Effector memory CD8-positive, alpha-beta T cell (primary cell): Measurements from ENCODE around the gene APPBP2.
"Not testable (repeated sequence)": the region's sequence is repeated elsewhere in the genome, so short reads cannot be mapped to it uniquely, and the experiment has no call there.

Source experiments
- ATAC-seq: fragments of 150-1000 bp; cut with Tn5 transposase; replicated peaks from 2 replicates; pipeline ENCODE4 v1.10.0; 2021; ENCODE audit warnings: mild to moderate bottlenecking, moderate library complexity
- DNase-seq, 3 experiments: peaks; one replicate each; pipeline ENCODE4 v3.0.0; 2021
- H3K27ac Mint-ChIP-seq, 2 donors: one replicate each; pipeline ENCODE4 v1.8.0; 2022; ENCODE audit warnings: mild to moderate bottlenecking in 2 of 2, mixed read lengths in 2 of 2, moderate library complexity in 2 of 2
- H3K27me3 Mint-ChIP-seq, 2 donors: one replicate each; pipeline ENCODE4 v1.8.0; 2022; ENCODE audit warnings: mixed read lengths in 2 of 2
- H3K36me3 Mint-ChIP-seq: one replicate; pipeline ENCODE4 v1.8.0; 2022; ENCODE audit warnings: mild to moderate bottlenecking, moderate library complexity, mixed read lengths; ENCODE audit not compliant: insufficient read depth
- H3K4me1 Mint-ChIP-seq, 2 donors: one replicate each; pipeline ENCODE4 v1.8.0; 2022; ENCODE audit warnings: low read depth in 2 of 2, mixed read lengths in 2 of 2
- H3K4me3 Mint-ChIP-seq, 2 donors: one replicate each; pipeline ENCODE4 v1.8.0; 2022; ENCODE audit warnings: mild to moderate bottlenecking in 2 of 2, mixed read lengths in 2 of 2, moderate library complexity in 2 of 2
- H3K9me3 Mint-ChIP-seq, 2 donors: one replicate each; pipeline ENCODE4 v1.8.0; 2022; ENCODE audit warnings: mixed read lengths in 2 of 2

Gene APPBP2

DNA sequence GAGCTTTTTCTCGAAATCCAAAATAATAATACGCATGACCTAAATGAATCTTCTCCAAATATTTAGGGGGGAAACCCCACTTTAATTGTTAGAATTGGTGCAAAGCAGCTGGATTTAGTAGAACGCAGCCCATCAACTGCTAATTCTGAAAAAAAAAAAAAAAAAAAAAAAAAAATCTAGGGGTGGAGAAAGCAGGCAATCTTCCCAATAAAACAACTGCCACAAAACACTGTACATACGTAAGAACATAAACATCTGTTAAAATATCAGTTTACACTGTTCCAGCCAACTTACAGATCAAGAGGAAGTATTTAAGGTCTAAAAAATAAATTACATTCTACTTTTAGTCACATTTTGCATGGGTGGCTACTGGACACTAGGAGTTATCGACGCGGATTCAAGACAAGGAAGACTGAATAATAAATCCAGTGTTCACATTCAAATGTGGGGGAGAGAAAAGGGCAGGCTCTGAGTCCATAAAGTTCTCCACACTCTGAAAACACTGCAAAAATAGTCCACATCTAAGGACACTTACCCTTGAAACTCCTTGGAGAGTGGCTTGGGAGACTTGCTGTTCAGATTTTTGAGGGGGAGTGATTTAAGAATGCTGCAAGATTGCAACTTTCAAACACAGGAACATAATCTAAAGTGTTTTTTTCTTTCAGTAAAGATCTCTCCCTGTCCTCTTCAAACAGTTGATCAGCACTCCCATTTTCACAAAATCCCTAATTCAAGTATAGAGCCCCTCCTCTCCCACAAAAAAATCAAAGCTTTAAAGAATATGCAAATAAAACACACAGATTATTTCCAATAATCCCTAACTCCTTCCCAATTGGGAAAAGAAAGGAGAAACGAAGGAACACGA, 1.3 kb downstream of the APPBP2 start:
- Mint-ChIP-seq H3K27me3 (no peaks in the 10 kb centered on the region), H3K27ac (peak overlapping the region; percentile 99), H3K4me3 (peak overlapping the region; percentile 88 to 96), H3K4me1 (peaks cover 28 to 52% of the 10 kb centered on the region in 2 donors), H3K36me3 (peaks cover 20% of the 10 kb centered on the region), H3K9me3 (no peaks in the 10 kb centered on the region)
- DNase-seq = no peak
- no peak for ATAC-seq

DNA sequence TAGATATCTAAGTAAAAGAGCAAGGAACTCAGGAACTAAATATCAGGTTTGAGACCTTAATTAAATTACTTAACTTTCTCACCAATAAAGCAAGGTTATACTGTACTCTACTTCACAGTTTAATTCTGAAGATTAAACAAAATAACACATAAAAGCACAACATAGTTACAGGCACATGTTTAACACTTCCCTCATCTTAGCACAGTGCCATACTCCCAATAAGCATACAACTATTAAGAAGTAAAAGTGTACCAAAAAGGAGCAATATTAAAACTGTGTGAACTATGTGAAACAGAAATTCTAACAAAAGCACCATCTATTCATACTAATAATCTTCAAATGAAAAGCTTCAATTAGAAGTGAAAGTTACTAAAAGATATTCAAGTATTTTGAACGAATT, 2.2 kb downstream of the APPBP2 start:
- H3K4me3 Mint-ChIP-seq = peak overlapping the region; percentile 88 to 96
- no peaks in the 10 kb centered on the region for H3K9me3 Mint-ChIP-seq
- peak overlapping the region; percentile 99 for H3K27ac Mint-ChIP-seq
- peaks cover 28 to 52% of the 10 kb centered on the region in 2 donors for H3K4me1 Mint-ChIP-seq
- H3K36me3 Mint-ChIP-seq = peaks cover 26% of the 10 kb centered on the region
- ATAC-seq (no peak), DNase-seq (no peak)
- H3K27me3 Mint-ChIP-seq = no peaks in the 10 kb centered on the region

DNA sequence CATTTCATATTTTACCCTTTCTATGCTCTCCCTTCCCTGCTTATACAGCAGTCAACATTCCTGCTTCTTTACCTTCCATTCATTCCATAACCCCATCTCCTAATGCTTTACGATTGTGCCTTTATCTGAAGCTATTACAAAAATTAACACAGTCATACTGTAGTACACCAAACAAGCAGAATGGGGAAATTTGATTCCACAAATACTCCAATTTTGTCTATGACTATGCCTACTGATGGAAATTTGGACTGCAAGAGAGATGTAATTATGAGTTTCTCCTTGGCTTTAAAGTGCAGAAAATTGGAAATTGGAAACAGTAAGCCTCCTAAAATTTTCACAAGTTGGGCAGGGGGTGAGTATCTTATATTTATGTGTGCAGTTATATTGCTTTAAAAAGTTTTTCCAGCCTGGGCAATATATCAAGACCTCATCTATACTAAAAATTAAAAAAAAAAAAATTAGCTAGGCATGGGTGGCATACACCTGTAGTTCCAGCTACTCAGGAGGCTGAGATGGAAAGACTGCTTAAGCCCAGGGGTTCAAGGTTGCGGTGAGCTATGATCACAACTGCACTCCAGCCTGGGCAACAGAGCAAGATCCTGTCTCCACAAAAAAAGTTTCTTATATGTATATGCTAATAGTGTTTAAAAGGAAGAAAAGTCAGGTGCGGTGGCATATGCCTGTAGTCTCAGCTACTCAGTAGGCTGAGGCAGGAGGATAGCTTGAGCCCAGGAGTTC, 3.0 kb downstream of the APPBP2 start:
- DNase-seq (no peak), ATAC-seq (no peak)
- H3K4me3 Mint-ChIP-seq = peak overlapping the region in 1 of 2 donors; percentile 7

DNA sequence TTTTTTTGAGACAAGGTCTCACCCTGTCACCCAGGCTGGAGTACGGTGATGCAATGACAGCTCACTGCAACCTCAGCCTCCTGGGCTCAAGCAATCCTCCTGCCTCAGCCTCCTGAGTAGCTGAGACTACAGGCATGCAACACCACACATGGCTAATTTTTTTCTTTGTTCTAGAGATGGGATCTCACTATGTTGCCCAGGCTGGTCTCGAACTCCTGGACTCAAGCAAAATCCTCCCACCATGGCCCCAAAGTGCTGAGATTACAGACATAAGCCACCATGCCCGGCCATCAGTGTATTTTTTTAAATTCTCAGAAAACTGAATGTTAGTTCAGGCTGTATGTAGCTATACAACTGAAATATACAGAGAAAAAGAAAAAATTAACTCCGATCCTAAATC, 6.2 kb downstream of the APPBP2 start:
- ATAC-seq (no peak), DNase-seq (no peak)
- Mint-ChIP-seq H3K27ac (no peak overlapping the region), H3K4me3 (no peak overlapping the region), H3K36me3 (peaks cover 28% of the 10 kb centered on the region), H3K27me3 (no peaks in the 10 kb centered on the region), H3K4me1 (peaks cover 25 to 66% of the 10 kb centered on the region in 2 donors), H3K9me3 (no peaks in the 10 kb centered on the region)

More for the DNA sequence above, 3.0 kb downstream of the APPBP2 start:
- no peaks in the 10 kb centered on the region for H3K9me3 Mint-ChIP-seq
- H3K36me3 Mint-ChIP-seq = peaks cover 31% of the 10 kb centered on the region
- H3K27me3 Mint-ChIP-seq = no peaks in the 10 kb centered on the region
- H3K27ac Mint-ChIP-seq = no peak overlapping the region
- peaks cover 28 to 56% of the 10 kb centered on the region in 2 donors for H3K4me1 Mint-ChIP-seq

DNA sequence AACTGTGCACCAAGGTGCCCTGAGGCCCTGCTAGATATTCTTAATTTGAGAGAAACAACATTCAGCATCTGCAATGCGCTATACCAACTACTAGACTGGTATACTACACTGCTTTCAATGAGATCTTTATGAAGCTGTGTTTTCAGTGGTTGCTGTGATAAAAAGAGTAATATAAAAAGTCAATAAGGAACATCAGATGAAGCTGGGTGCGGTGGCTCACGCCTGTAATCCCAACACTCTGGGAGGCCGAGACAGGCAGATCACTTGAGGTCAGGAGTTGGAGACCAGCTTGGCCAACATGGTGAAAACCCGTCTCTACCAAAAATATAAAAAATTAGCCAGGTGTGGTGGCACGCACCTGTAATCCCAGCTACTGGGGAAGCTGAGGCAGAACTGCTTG, 10.4 kb downstream of the APPBP2 start:
- not testable (repeated sequence) for ATAC-seq, H3K27me3 Mint-ChIP-seq, H3K27ac Mint-ChIP-seq, H3K4me3 Mint-ChIP-seq, DNase-seq, H3K9me3 Mint-ChIP-seq
- H3K4me1 Mint-ChIP-seq = peaks cover 20 to 44% of the 10 kb centered on the region in 2 donors
- H3K36me3 Mint-ChIP-seq = peaks cover 60% of the 10 kb centered on the region

DNA sequence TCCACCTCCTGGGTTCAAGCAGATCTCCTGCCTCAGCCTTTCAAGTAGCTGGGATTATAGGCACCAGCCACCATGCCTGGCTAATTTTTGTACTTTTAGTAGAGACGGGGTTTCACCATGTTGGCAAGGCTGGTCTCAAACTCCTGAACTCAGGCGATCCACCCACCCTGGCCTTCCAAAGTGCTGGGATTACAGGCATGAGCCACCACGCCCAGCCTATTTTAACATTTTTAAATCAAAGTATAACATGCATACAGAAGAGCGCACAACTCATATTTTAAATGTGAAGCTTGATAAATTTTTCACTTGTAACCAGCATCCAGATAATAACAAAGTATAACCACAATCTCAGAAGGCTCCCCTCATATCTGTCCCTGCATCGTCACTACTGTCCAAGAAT, 10.8 kb downstream of the APPBP2 start:
- DNase-seq, ATAC-seq, H3K4me3 Mint-ChIP-seq, H3K9me3 Mint-ChIP-seq, H3K27me3 Mint-ChIP-seq, H3K27ac Mint-ChIP-seq: not testable (repeated sequence)
- H3K4me1 Mint-ChIP-seq = peaks cover 20 to 43% of the 10 kb centered on the region in 2 donors
- H3K36me3 Mint-ChIP-seq = peaks cover 61% of the 10 kb centered on the region

DNA sequence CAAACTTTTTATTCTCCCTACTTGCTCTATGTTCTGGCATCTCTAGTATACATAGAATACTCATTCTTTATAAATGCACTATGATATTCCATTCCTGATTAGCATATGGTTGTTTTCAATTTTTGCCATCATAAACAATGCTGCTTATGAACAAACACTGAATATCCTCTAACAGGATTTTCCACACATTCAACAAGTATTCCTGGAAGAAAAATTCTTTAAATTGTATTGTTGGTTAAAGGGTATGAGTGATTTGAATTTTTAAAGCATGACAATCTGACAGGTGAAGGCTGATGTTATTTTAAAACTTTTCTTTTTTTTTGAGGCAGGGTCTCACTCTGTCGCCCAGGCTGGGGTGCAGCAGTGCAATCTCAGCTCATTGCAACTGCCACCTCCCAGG, 11.5 kb downstream of the APPBP2 start:
- H3K36me3 Mint-ChIP-seq = peaks cover 57% of the 10 kb centered on the region
- H3K4me3 Mint-ChIP-seq = no peak overlapping the region
- no peak for DNase-seq
- H3K4me1 Mint-ChIP-seq = peaks cover 20 to 45% of the 10 kb centered on the region in 2 donors
- no peak for ATAC-seq
- H3K27ac Mint-ChIP-seq = peak overlapping the region in 1 of 2 donors; percentile 83
- H3K9me3 Mint-ChIP-seq = no peaks in the 10 kb centered on the region
- no peaks in the 10 kb centered on the region for H3K27me3 Mint-ChIP-seq

DNA sequence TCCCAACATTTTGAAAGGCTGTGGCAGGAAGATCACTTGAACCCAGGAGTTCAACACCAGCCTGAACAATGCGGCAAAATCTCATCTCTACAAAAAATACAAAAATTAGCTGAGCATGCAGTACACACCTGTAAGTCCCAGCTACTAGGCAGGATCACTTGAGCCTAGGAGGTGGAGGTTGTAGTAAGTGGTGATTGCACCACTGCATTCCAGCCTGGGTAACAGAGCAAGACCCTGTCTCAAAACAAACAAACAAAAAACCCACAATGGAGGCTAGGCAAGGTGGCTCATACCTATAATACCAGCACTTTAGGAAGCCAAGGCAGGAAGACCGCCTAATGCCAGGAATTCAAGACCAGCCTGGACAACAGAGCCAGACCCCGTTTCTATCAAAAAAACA, 12.0 kb downstream of the APPBP2 start:
- Mint-ChIP-seq H3K4me1 (peaks cover 20 to 47% of the 10 kb centered on the region in 2 donors), H3K27ac (peak overlapping the region in 1 of 2 donors; percentile 83), H3K9me3 (no peaks in the 10 kb centered on the region), H3K4me3 (no peak overlapping the region), H3K27me3 (no peaks in the 10 kb centered on the region), H3K36me3 (peaks cover 59% of the 10 kb centered on the region)
- no peak for ATAC-seq
- DNase-seq = no peak

DNA sequence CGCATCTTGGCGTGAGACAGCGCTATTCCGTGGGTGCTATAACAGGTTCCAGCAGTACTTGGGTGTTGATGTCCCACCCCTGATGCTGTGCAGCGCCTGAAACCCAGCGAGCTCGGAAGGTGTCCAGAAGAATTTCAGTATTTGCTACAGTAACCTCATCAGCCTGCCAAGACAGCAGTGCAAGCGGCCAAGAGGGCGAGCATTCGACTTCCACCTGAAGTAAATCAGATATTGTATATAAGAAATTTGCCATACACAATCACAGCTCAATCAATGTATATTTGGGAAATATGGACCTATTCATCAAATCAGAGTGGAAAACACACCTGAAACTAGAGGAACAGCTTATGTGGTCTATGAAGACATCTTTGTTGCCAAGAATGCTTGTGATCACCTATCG, 13.0 kb downstream of the APPBP2 start:
- no peak overlapping the region for H3K4me3 Mint-ChIP-seq
- peaks cover 54% of the 10 kb centered on the region for H3K36me3 Mint-ChIP-seq
- H3K27me3 Mint-ChIP-seq = no peaks in the 10 kb centered on the region
- peaks cover 23 to 47% of the 10 kb centered on the region in 2 donors for H3K4me1 Mint-ChIP-seq
- H3K27ac Mint-ChIP-seq = no peak overlapping the region
- ATAC-seq (no peak), DNase-seq (no peak)
- no peaks in the 10 kb centered on the region for H3K9me3 Mint-ChIP-seq

DNA sequence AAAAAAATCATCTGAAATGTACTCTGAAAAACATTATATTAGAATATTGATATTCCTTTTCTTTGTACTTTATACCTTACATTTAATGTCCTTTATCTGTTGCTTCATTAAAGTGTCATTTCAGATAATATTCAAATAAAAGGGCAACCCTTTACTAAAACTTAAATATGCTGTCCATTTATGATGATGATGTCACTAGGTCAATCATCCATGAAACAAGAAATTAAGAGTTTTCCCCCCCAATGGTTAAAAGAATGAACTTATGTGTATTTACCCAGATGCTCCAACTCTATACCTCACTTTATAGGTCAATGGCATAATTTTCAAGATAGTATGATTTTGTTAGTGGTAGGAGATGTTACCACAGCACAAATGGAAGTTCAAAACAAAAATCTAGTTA, 15.3 kb downstream of the APPBP2 start:
- Mint-ChIP-seq H3K4me3 (no peak overlapping the region), H3K27ac (peak overlapping the region in 1 of 2 donors; percentile 8), H3K27me3 (no peaks in the 10 kb centered on the region), H3K4me1 (peaks cover 29 to 33% of the 10 kb centered on the region in 2 donors), H3K36me3 (peaks cover 46% of the 10 kb centered on the region), H3K9me3 (no peaks in the 10 kb centered on the region)
- no peak for ATAC-seq
- no peak for DNase-seq

DNA sequence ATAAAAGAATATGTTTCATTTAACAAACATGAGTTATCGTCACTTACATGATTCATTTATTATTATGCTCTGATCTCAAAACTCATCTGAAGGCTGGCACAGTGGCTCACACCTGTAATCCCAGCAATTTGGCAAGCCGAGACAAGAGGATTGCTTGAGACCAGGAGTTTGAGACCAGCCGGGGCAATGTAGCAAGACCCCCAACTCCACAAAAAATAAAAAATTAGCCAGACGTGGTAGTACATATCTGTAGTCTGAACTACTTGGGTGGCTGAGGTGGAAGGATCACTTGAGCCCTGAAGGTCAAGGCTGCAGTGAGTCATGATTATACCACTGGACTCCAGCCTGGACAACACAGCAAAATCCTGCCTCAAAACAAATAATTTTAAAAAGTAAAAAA, 16.0 kb downstream of the APPBP2 start:
- Mint-ChIP-seq H3K27ac (no peak overlapping the region), H3K4me3 (no peak overlapping the region), H3K9me3 (no peaks in the 10 kb centered on the region), H3K27me3 (no peaks in the 10 kb centered on the region), H3K36me3 (peaks cover 46% of the 10 kb centered on the region), H3K4me1 (peaks cover 27 to 29% of the 10 kb centered on the region in 2 donors)
- DNase-seq (no peak), ATAC-seq (no peak)

DNA sequence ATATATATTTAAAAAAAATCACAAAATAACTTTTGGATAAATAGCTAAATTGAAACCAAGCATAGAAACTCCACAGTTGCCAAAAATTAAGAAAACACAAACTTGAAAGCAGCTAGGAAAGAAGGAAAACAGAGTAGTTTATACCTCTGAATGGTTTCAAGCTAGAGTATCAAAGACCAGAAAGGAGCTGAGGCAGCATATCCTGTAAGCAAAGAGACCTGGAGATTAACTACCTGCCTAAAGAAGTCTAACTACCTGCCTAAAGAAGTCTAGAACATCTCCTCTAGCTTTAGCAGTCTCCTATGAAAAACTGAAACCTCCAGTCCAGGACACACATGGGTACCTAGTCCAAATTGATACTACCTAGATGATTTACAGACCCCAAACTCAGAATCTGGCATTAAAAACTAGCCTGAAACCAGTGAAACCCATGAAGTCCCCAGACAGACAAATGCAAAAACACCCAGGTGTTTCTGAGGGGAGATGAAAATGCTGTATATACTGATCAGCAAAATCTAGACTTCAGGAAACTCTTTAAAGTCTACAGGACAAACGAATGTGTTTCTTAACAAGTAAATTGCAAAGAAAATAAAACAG, 17.6 kb downstream of the APPBP2 start:
- no peak overlapping the region for H3K4me3 Mint-ChIP-seq
- ATAC-seq (no peak), DNase-seq (no peak)
- H3K27me3 Mint-ChIP-seq = no peaks in the 10 kb centered on the region
- H3K27ac Mint-ChIP-seq = peak overlapping the region in 1 of 2 donors; percentile 35
- H3K9me3 Mint-ChIP-seq = no peaks in the 10 kb centered on the region
- peaks cover 22 to 24% of the 10 kb centered on the region in 2 donors for H3K4me1 Mint-ChIP-seq
- peaks cover 42% of the 10 kb centered on the region for H3K36me3 Mint-ChIP-seq

DNA sequence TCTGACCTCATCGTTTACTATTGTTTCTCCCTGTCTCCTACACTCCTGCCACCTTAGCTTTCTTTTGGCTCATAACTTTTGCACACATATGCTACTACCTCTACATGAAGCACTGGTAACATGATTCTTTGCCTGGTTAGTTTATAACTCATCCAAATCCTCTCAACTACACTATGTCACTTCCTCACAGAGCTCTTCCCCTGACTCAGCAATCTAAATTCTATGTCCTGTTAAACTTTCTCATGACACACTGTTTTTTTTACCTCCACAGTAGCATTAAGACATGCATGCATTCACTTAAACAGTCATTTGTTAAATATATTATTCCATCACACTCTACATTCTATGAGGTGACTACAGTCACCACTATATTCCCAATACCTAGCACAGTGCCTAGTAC, 19.7 kb downstream of the APPBP2 start:
- DNase-seq = no peak
- ATAC-seq = no peak
- no peaks in the 10 kb centered on the region for H3K9me3 Mint-ChIP-seq
- peaks cover 22% of the 10 kb centered on the region in 2 donors for H3K4me1 Mint-ChIP-seq
- no peaks in the 10 kb centered on the region for H3K27me3 Mint-ChIP-seq
- peaks cover 31% of the 10 kb centered on the region for H3K36me3 Mint-ChIP-seq
- peak overlapping the region in 1 of 2 donors; percentile 14 for H3K4me3 Mint-ChIP-seq
- H3K27ac Mint-ChIP-seq = peak overlapping the region in 1 of 2 donors; percentile 1
